SIG-M5 (cell line): ENCODE results near the gene CBLIF.
"Not testable (repeated sequence)": the region's sequence is repeated elsewhere in the genome, so short reads cannot be mapped to it uniquely, and the experiment has no call there.

Experiments used
- DNase-seq: peaks from one replicate; lab custom pipeline; 2025; lab: John Stamatoyannopoulos, UW

The CBLIF gene

GRCh38 chr11:59845399-59845798 lies at the start of gene CBLIF:
Gene CBLIF (minus strand): TSS chr11:59845499. CDS start chr11:59845453, 46 bp downstream.
- DNase-seq: no peak

- DNase-seq: no peak
Measured at GRCh38 chr11:59894616-59895015, 49.3 kb upstream of the CBLIF start.

- no peak for DNase-seq
Measured at GRCh38 chr11:59891781-59892181, 46.5 kb upstream of the CBLIF start.

GRCh38 chr11:59887156-59887555 lies 41.9 kb upstream of the CBLIF start:
- not testable (repeated sequence) for DNase-seq

GRCh38 chr11:59883597-59883996 lies 38.3 kb upstream of the CBLIF start:
- no peak for DNase-seq

GRCh38 chr11:59879567-59879966 lies 34.3 kb upstream of the CBLIF start:
- no peak for DNase-seq

- DNase-seq: no peak
Measured at GRCh38 chr11:59878575-59878974, 33.3 kb upstream of the CBLIF start, which contains the start of gene OOSP3. Gene OOSP3 (plus strand): TSS chr11:59878782. CDS start chr11:59878809, 27 bp downstream.

GRCh38 chr11:59877784-59878183 lies 32.5 kb upstream of the CBLIF start:
- DNase-seq: no peak

GRCh38 chr11:59877325-59877724 lies 32.0 kb upstream of the CBLIF start:
- no peak for DNase-seq

GRCh38 chr11:59875856-59876519 lies 30.7 kb upstream of the CBLIF start:
- DNase-seq: no peak

GRCh38 chr11:59872076-59872475 lies 26.8 kb upstream of the CBLIF start:
- DNase-seq: no peak

GRCh38 chr11:59867946-59868345 lies 22.6 kb upstream of the CBLIF start:
- no peak for DNase-seq

GRCh38 chr11:59866836-59867235 lies 21.5 kb upstream of the CBLIF start:
- DNase-seq: no peak

GRCh38 chr11:59866397-59866796 lies 21.1 kb upstream of the CBLIF start, which contains the start of gene TCN1:
Gene TCN1 (minus strand): TSS chr11:59866487. CDS start chr11:59866470, 17 bp downstream.
- peak; percentile 63 for DNase-seq

GRCh38 chr11:59865031-59865430 lies 19.7 kb upstream of the CBLIF start:
- DNase-seq: no peak

GRCh38 chr11:59862252-59862651 lies 17.0 kb upstream of the CBLIF start:
- no peak for DNase-seq

GRCh38 chr11:59859673-59860072 lies 14.4 kb upstream of the CBLIF start:
- DNase-seq: no peak

- DNase-seq: no peak
Measured at GRCh38 chr11:59857439-59858434, 12.4 kb upstream of the CBLIF start.

- no peak for DNase-seq
Measured at GRCh38 chr11:59854871-59855270, 9.6 kb upstream of the CBLIF start.

GRCh38 chr11:59851416-59851815 lies 6.1 kb upstream of the CBLIF start:
- DNase-seq: not testable (repeated sequence)

GRCh38 chr11:59849551-59849950 lies 4.3 kb upstream of the CBLIF start:
- not testable (repeated sequence) for DNase-seq

- DNase-seq: no peak
Measured at GRCh38 chr11:59849129-59849528, 3.8 kb upstream of the CBLIF start.

- DNase-seq: not testable (repeated sequence)
Measured at GRCh38 chr11:59848439-59848838, 3.1 kb upstream of the CBLIF start.
